K562 (cell line): ENCODE measurements around the gene ZNF761. TPM values are rescaled to one million over a fixed set of nuclear protein-coding genes. Genes with fewer than 3 reads are reported as not detected.
A peak's percentile ranks its signal among the peaks of the same experiment; 100 is the strongest.

ENCODE experiments used
- COPS2 ChIP-seq: fragments of 450-650 bp; conservative IDR thresholded peaks from 2 replicates; pipeline ENCODE4 v1.6.1; 2016; ENCODE audit warnings: mild to moderate bottlenecking, moderate library complexity
- IRF1 ChIP-seq: sonication (generic); formaldehyde crosslinking; IDR thresholded peaks from 2 replicates; pipeline ENCODE4 v1.8.0; 2022; ENCODE audit warnings: missing genetic modification reagents, mild to moderate bottlenecking, borderline replicate concordance
- NFE2L1 ChIP-seq: fragments of 450-650 bp; IDR thresholded peaks from 2 replicates; pipeline ENCODE4 v1.6.1; 2016; ENCODE audit warnings: missing genetic modification characterization, low read depth, mild to moderate bottlenecking, missing compliant biosample characterization, moderate library complexity, borderline replicate concordance
- POLR2AphosphoS5 ChIP-seq: IDR thresholded peaks from 2 replicates; pipeline ENCODE4 v1.6.1; 2011; ENCODE audit warnings: mild to moderate bottlenecking, low read depth, low read length, moderate library complexity; ENCODE audit not compliant: control insufficient read depth, insufficient read depth
- REST ChIP-seq, 2 experiments: fragments of 450-650 bp; formaldehyde crosslinking in 1 of 2; IDR thresholded peaks; 2 replicates each; pipeline versions ENCODE4 v1.4.0 to v1.6.1; 2014 to 2020; ENCODE audit warnings: mild to moderate bottlenecking in 2 of 2, borderline replicate concordance in 1 of 2, low read depth in 1 of 2
- SRSF3 ChIP-seq: fragments of 200-400 bp; formaldehyde crosslinking; IDR thresholded peaks from 2 replicates; pipeline ENCODE4 v1.6.1; 2016; ENCODE audit warnings: mild to moderate bottlenecking, low read length, moderate library complexity; ENCODE audit not compliant: insufficient read depth
- SUPT5H ChIP-seq: fragments of 450-650 bp; IDR thresholded peaks from 2 replicates; pipeline ENCODE4 v1.6.1; 2016
- TCF7L2 ChIP-seq: fragments of 150-350 bp; IDR thresholded peaks from 2 replicates; pipeline ENCODE4 v1.6.1; 2016; ENCODE audit warnings: low read depth, mild to moderate bottlenecking, low read length, moderate library complexity
- ZBTB17 ChIP-seq: fragments of 450-650 bp; formaldehyde crosslinking; IDR thresholded peaks from 2 replicates; pipeline ENCODE4 v1.4.0; 2020; ENCODE audit warnings: mild to moderate bottlenecking
- ZNF23 ChIP-seq: fragments of 250-450 bp; sonication (Bioruptor Pico); IDR thresholded peaks from 2 replicates; pipeline ENCODE4 v1.4.0; 2020; ENCODE audit warnings: mild to moderate bottlenecking
- ZNF511 ChIP-seq: sonication (generic); formaldehyde crosslinking; IDR thresholded peaks from 2 replicates; pipeline ENCODE4 v1.8.0; 2022; ENCODE audit warnings: mild to moderate bottlenecking, missing genetic modification reagents
- ZNF561 ChIP-seq: fragments of 450-650 bp; formaldehyde crosslinking; conservative IDR thresholded peaks from 2 replicates; pipeline ENCODE4 v1.4.0; 2020; ENCODE audit warnings: mild to moderate bottlenecking, moderate library complexity
- polyA plus RNA-seq, 8 experiments: library from polyadenylated mRNA; depleted of rRNA in 4 of 8; stranded (reverse) in 5 of 8; unstranded in 3 of 8; fragments of >200 nt; fragmentation: Nextera tagmentation in 2 of 8; fragmentation: Illumina TruSeq in 1 of 8; extraction: Ambion mirVana in 2 of 8; extraction: Trizol in 1 of 8; gene quantifications; 2 replicates each; pipeline versions ENCODE4 v1.2.1 to v1.2.3, GENCODE V29; 2011 to 2014; ENCODE audit warnings: inconsistent platforms in 1 of 8, missing spikeins in 1 of 8
- total RNA-seq, 7 experiments: library from RNA; depleted of rRNA in 6 of 7; stranded (reverse); fragments of >200 nt in 6 of 7; fragmentation: Illumina TruSeq in 2 of 7; extraction: Trizol in 2 of 7; gene quantifications; 2 replicates each; pipeline versions ENCODE4 v1.2.1 to v1.2.3, GENCODE V29; 2011 to 2021; ENCODE audit warnings: low replicate concordance in 1 of 7
- TF ChIP-seq, protein P1 (sequence below): sonication (generic); formaldehyde crosslinking; IDR thresholded peaks from 2 replicates; pipeline ENCODE4 v1.8.1; 2023; ENCODE audit warnings: mild to moderate bottlenecking, missing genetic modification reagents, moderate library complexity
- TF ChIP-seq, protein P2 (sequence below): fragments of 200-800 bp; sonication (Bioruptor generic); IDR thresholded peaks from 2 replicates; pipeline ENCODE4 v1.6.1; 2017; ENCODE audit warnings: missing genetic modification characterization, missing compliant biosample characterization

The ZNF761 gene
- total and polyA plus RNA-seq, 9 of the 15 experiments (the other 6 are each of a cell fraction or from before 2014, with no cell fraction given) = 10.3 to 30.2 (median 17.0) TPM

- TF ChIP-seq REST (IDR thresholded peaks at IDR 0.05; ENCODE audit: borderline replicate concordance) (no peak), REST (CRISPR knock-in tag; IDR thresholded peaks at IDR 0.05; ENCODE audit: low read depth) (no peak), NFE2L1 (no peak), SUPT5H (peak; percentile 86), ZNF511 (no peak), SRSF3 (no peak), ZNF23 (CRISPR knock-in tag) (no peak), ZBTB17 (CRISPR knock-in tag) (no peak), IRF1 (CRISPR knock-in tag) (no peak), POLR2AphosphoS5 (peak; percentile 77), COPS2 (no peak), TCF7L2 (0 out of 2 replicates have a peak, but pooled peaks have one; percentile 7), ZNF561 (CRISPR knock-in tag) (no peak)
- TF ChIP-seq, protein P1, sequence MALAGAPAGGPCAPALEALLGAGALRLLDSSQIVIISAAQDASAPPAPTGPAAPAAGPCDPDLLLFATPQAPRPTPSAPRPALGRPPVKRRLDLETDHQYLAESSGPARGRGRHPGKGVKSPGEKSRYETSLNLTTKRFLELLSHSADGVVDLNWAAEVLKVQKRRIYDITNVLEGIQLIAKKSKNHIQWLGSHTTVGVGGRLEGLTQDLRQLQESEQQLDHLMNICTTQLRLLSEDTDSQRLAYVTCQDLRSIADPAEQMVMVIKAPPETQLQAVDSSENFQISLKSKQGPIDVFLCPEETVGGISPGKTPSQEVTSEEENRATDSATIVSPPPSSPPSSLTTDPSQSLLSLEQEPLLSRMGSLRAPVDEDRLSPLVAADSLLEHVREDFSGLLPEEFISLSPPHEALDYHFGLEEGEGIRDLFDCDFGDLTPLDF (CRISPR knock-in tag) = no peak
- TF ChIP-seq, protein P2, sequence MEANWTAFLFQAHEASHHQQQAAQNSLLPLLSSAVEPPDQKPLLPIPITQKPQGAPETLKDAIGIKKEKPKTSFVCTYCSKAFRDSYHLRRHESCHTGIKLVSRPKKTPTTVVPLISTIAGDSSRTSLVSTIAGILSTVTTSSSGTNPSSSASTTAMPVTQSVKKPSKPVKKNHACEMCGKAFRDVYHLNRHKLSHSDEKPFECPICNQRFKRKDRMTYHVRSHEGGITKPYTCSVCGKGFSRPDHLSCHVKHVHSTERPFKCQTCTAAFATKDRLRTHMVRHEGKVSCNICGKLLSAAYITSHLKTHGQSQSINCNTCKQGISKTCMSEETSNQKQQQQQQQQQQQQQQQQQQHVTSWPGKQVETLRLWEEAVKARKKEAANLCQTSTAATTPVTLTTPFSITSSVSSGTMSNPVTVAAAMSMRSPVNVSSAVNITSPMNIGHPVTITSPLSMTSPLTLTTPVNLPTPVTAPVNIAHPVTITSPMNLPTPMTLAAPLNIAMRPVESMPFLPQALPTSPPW (CRISPR knock-in tag) = peak; percentile 58
These were observed 36.6 kb upstream of the ZNF761 start, which contains the start of gene ZNF765 (continued) for GRCh38 chr19:53394974-53395839.
